Stimulated activated CD8-positive, alpha-beta memory T cell treated with anti-CD3 and anti-CD28 coated beads, Interleukin-2, amount 100 ng/mL, for 48 hours (primary cell): ENCODE measurements around the gene LRRC74B.
A peak's percentile ranks its signal among the peaks of the same experiment; 100 is the strongest.

ENCODE experiments used
- DNase-seq, 2 donors: peaks; one replicate each; pipeline ENCODE4 v3.0.0-alpha.2; 2020; ENCODE audit warnings: low read depth in 2 of 2

LRRC74B gene

GRCh38 chr22:21102659-21103267 is 57.0 kb downstream of the LRRC74B start:
- DNase-seq = peak; percentile 75 to 80

- DNase-seq = no peak
Measured at GRCh38 chr22:21103633-21104032, 57.9 kb downstream of the LRRC74B start.

DNA sequence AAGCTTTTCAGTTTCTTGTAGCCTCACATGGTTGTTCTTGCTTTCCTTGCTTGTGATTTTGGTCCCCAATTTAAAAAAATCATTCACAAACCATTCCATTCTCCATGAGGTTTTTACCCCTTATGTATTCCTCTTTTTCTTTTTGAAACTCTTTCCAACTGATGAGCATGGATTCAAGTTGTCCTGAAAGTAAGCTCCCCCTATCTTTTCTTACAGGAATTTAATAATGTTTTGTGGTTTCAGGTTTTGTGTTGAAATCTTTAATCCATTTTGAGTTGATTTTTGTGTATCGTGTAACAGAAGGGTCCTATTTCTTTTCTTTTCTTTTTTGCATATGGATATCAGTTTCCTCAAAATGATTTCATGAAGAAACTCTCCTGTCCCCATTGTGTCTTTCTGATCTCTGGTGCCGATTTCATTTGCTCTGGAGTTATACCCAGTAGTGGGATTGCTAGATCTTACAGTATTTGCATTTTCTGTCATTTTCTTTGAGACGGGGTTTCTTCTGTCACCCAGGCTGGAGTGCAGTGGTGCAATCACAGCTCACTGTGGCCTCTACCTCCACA is 58.5 kb downstream of the LRRC74B start:
- DNase-seq = no peak

DNA sequence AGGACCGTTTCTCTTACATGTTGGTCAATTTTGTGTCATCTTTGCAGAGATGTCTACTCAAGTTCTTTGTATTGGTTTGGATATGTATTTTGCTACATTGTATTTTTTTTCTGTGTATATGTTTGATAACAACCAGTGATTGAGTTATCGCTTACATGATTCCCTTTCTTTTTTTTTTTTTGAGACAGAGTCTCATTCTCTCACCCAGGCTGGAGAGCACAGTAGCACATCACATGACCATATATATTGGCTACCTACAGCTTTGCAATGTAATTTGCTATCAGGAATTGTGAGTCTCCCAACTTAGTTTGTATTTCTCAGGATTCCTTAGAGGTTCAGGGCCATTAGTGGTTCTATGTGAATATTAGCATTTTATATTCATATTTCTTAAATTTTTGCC is 59.5 kb downstream of the LRRC74B start:
- no peak for DNase-seq

GRCh38 chr22:21106000-21106399 is 60.3 kb downstream of the LRRC74B start:
- DNase-seq = no peak

DNA sequence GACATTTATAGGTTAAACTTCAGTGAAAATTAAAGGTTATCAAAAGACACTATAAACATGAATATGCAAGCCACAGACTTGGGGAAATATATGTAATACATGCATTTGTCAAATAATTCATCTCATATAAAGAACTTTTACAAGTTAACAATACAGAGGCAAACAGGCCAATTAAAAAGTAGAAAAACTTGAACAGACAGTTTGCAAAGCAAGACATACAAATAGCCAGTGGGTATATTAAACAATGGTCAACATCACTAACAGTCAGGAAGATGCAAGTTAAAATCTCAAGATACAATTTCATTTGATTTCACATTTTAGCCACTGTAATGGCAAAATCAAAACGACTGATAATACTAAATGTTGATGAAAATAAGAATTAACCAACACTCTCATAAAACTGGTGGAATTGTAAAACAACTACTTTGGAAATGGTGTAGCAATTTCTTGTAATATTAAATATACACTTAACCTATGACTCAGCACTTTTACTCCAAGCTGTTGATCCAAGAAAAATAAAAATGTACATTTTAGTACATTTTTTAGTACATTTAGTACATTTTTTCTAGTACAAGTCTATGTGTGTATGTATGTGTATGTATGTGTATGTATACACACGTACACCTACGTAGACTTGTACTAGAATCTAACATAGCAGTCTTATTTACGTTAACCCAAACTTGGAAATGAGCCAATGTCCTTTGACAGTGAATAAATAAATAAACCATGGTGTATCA is 62.8 kb downstream of the LRRC74B start:
- no peak for DNase-seq
